Mucosa of descending colon (tissue), 3 donors: ENCODE results near the gene IL17B. TPM values are rescaled to one million over a fixed set of nuclear protein-coding genes. Genes with fewer than 3 reads are reported as not detected.

Experiments used
- ATAC-seq: fragments of 200-7000 bp; cut with Tn5 transposase; one replicate; pipeline ENCODE4 v1.9.1; 2020; ENCODE audit warnings: mild to moderate bottlenecking, moderate library complexity
- DNase-seq, 3 donors: peaks; one replicate each; pipeline ENCODE4 v3.0.0-alpha.2; 2020
- H3K36me3 ChIP-seq: fragments of 200-600 bp; one replicate; pipeline ENCODE4 v1.8.0; 2021; ENCODE audit warnings: low read depth, mild to moderate bottlenecking
- H3K4me1 ChIP-seq: fragments of 200-600 bp; one replicate; pipeline ENCODE4 v1.8.0; 2021; ENCODE audit warnings: low read depth, mild to moderate bottlenecking
- H3K4me3 ChIP-seq: fragments of 200-600 bp; one replicate; pipeline ENCODE4 v1.8.0; 2021; ENCODE audit warnings: mild to moderate bottlenecking
- H3K9me3 ChIP-seq: fragments of 200-600 bp; one replicate; pipeline ENCODE4 v1.8.0; 2021; ENCODE audit warnings: mild to moderate bottlenecking
- CTCF ChIP-seq: fragments of 200-600 bp; IDR thresholded peaks from one replicate; pipeline ENCODE4 v1.8.0; 2022; ENCODE audit warnings: antibody characterized with exemption, mild to moderate bottlenecking
- intact Hi-C, 2 donors: fragments of 100-400 bp; cut with DNase I in 1 of 2; cut with micrococcal nuclease in 1 of 2; formaldehyde crosslinking; loops; one replicate each; pipeline versions ENCODE4 v1.11.0 to v1.11.1; 2022; cut with DNase I, micrococcal nuclease
- total RNA-seq, 3 donors: library from RNA; stranded (reverse); fragmentation: NEBNext Ultra II Directional in 2 of 3; extraction: Animal tissue kit (Norgen Biotek cat#: 25700) in 2 of 3; gene quantifications; one replicate each; pipeline versions ENCODE4 v1.2.1 to v1.2.4, GENCODE V29; 2021 to 2023
- donor health status: DM: no; HTN: no; CAD: no; lungs with moderate emphysema.
- donor health status: DM: no; HTN: no; CAD: no.
- donor health status: DM: no; HTN: yes; CAD: no.

IL17B gene
- total RNA-seq, 3 donors from 2014 or later, result 0.92 TPM; not detected in 2

GRCh38 chr5:149421372-149421685 lies 42.2 kb upstream of the IL17B start:
- Histone ChIP-seq H3K36me3 (no peaks in the 10 kb centered on the region), H3K4me3 (no peak overlapping the region), H3K4me1 (no peaks in the 10 kb centered on the region), H3K9me3 (no peaks in the 10 kb centered on the region)
- no peak for DNase-seq
- TF ChIP-seq CTCF, result no peak
- ATAC-seq, result no peak
- intact Hi-C loops, result no loop called here

- ATAC-seq (no peak), DNase-seq (no peak)
- no peaks in the 10 kb centered on the region for H3K4me1 ChIP-seq
- intact Hi-C loops, result no loop called here
- TF ChIP-seq CTCF, result no peak
- no peak overlapping the region for H3K4me3 ChIP-seq
- H3K36me3 ChIP-seq, result no peaks in the 10 kb centered on the region
- no peaks in the 10 kb centered on the region for H3K9me3 ChIP-seq
Measured at GRCh38 chr5:149420545-149421371, 41.7 kb upstream of the IL17B start.

GRCh38 chr5:149419859-149420544 lies 40.9 kb upstream of the IL17B start:
- TF ChIP-seq CTCF, result no peak
- H3K36me3 ChIP-seq, result no peaks in the 10 kb centered on the region
- H3K9me3 ChIP-seq, result no peaks in the 10 kb centered on the region
- no peak for DNase-seq
- ATAC-seq, result no peak
- intact Hi-C loops, result no loop called here
- H3K4me1 ChIP-seq, result no peaks in the 10 kb centered on the region
- H3K4me3 ChIP-seq, result no peak overlapping the region

- H3K36me3 ChIP-seq, result no peaks in the 10 kb centered on the region
- ATAC-seq (no peak), DNase-seq (no peak)
- no peaks in the 10 kb centered on the region for H3K4me1 ChIP-seq
- no peak overlapping the region for H3K4me3 ChIP-seq
- no peak for TF ChIP-seq CTCF
- intact Hi-C loops, result no loop called here
- no peaks in the 10 kb centered on the region for H3K9me3 ChIP-seq
Measured at GRCh38 chr5:149419532-149419858, 40.4 kb upstream of the IL17B start.

DNA sequence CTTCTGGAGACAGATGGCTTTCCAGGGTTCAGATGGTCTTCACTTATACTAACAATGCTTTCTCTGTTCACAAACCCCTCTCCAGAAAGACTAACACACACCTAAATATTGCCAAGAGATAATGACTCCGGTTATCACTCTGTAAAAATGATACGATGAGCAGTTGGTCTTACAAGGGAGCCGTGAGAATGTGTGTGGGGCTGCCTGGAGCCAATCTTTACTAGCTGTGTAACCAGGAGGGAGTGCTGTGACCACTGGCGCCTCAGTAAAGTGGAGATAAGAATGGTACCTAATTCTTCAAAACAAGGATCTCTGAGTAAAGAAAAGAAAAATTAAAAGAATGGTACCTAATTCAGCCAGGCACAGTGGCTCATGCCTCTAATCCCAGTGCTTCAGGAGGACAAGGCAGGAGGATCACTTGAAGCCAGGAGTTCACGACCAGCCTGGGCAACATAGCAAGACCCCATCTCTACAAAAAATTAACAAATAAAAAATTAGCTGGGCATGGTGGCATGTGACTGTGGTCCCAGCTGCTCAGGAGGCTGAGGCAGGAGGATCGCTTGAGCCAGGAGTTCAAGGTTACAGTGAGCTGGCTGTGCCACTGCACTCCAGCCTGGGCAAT lies 39.9 kb upstream of the IL17B start:
- TF ChIP-seq CTCF, result no peak
- ATAC-seq, result no peak
- Histone ChIP-seq H3K9me3 (no peaks in the 10 kb centered on the region), H3K36me3 (no peaks in the 10 kb centered on the region), H3K4me3 (no peak overlapping the region), H3K4me1 (no peaks in the 10 kb centered on the region)
- no peak for DNase-seq
- intact Hi-C loops, result no loop called here
